PC-9 (cell line): Measurements from ENCODE around the gene PRR19. TPM values are rescaled to one million over a fixed set of nuclear protein-coding genes. Genes with fewer than 3 reads are reported as not detected.

Experiments used
- BruUV-seq: library from RNA; stranded (reverse); fragments of 400-500 nt; replicated peaks from 2 replicates; lab custom pipeline; 2021; lab: Mats Ljungman, UMichigan
- CTCF ChIA-PET: fragments of 300-600 bp; sonication (Branson Sonifier 250); formaldehyde crosslinking; loops from one replicate; lab custom pipeline; 2022; ENCODE audit warnings: antibody characterized with exemption; lab: Charles Lee
- POLR2A ChIA-PET: fragments of 300-600 bp; sonication (Branson Sonifier 250); formaldehyde crosslinking; loops from one replicate; lab custom pipeline; 2022; ENCODE audit warnings: antibody characterized with exemption; ENCODE audit not compliant: unreplicated experiment; lab: Charles Lee
- DNase-seq, 2 experiments: peaks; one replicate each; pipeline versions ENCODE4 v3.0.0 to v3.0.0-alpha.2; 2015 to 2022; ENCODE audit warnings: mixed read lengths in 1 of 2
- H2AFZ ChIP-seq: fragments of 200-600 bp; sonication (generic); 2 replicates; pipeline ENCODE4 v1.8.1; 2017; ENCODE audit warnings: antibody characterized with exemption
- H3F3A ChIP-seq: fragments of 200-600 bp; sonication (generic); 2 replicates; pipeline ENCODE4 v1.8.1; 2017; ENCODE audit warnings: antibody characterized with exemption, mild to moderate bottlenecking, low read depth; ENCODE audit not compliant: insufficient read depth
- H3K27ac ChIP-seq: fragments of 200-600 bp; sonication (generic); 2 replicates; pipeline ENCODE4 v1.6.1; 2016; ENCODE audit warnings: mixed run types
- H3K27me3 ChIP-seq: fragments of 200-600 bp; sonication (generic); 2 replicates; pipeline ENCODE4 v1.6.1; 2016; ENCODE audit warnings: low read depth, mixed run types; ENCODE audit not compliant: insufficient read depth
- H3K36me3 ChIP-seq: fragments of 200-600 bp; sonication (generic); 2 replicates; pipeline ENCODE4 v1.6.1; 2016; ENCODE audit warnings: low read depth, mixed run types
- H3K4me1 ChIP-seq: fragments of 200-600 bp; sonication (generic); replicated peaks from 2 replicates; pipeline ENCODE4 v1.6.1; 2016; ENCODE audit warnings: mixed run types; ENCODE audit not compliant: insufficient read depth
- H3K4me2 ChIP-seq: fragments of 200-600 bp; sonication (generic); 2 replicates; pipeline ENCODE4 v1.6.1; 2017; ENCODE audit warnings: mixed run types
- H3K4me3 ChIP-seq: fragments of 200-600 bp; sonication (generic); 2 replicates; pipeline ENCODE4 v1.6.1; 2016; ENCODE audit warnings: mixed run types
- H3K79me2 ChIP-seq: fragments of 200-600 bp; sonication (generic); 2 replicates; pipeline ENCODE4 v1.6.1; 2017; ENCODE audit warnings: low read depth, mixed run types
- H3K9me2 ChIP-seq: fragments of 200-600 bp; sonication (generic); 2 replicates; pipeline ENCODE4 v1.8.1; 2017; ENCODE audit warnings: mild to moderate bottlenecking; ENCODE audit not compliant: insufficient read depth
- H3K9me3 ChIP-seq: fragments of 200-600 bp; sonication (generic); 2 replicates; pipeline ENCODE4 v1.8.1; 2016; ENCODE audit warnings: low read depth; ENCODE audit not compliant: insufficient read depth
- H4K20me1 ChIP-seq: fragments of 200-600 bp; sonication (generic); 2 replicates; pipeline ENCODE4 v1.8.1; 2017; ENCODE audit not compliant: insufficient read depth
- EZH2 ChIP-seq: fragments of 200-600 bp; sonication (generic); IDR thresholded peaks from 2 replicates; pipeline ENCODE4 v1.8.0; 2017; ENCODE audit warnings: antibody characterized with exemption, low read depth
- intact Hi-C: fragments of 100-400 bp; cut with micrococcal nuclease; formaldehyde crosslinking; loops from one replicate; pipeline ENCODE4 v1.10.0; 2022; ENCODE audit not compliant: unreplicated experiment
- total RNA-seq: library from RNA; stranded (reverse); gene quantifications from 2 replicates; pipeline ENCODE4 v1.2.3, GENCODE V29; 2021
- TF ChIP-seq, protein P1 (sequence below): fragments of 200-600 bp; sonication (generic); conservative IDR thresholded peaks from 2 replicates; pipeline ENCODE4 v1.6.1; 2017; ENCODE audit warnings: mixed run types, antibody characterized with exemption, mild to moderate bottlenecking, moderate library complexity

Gene PRR19
- total RNA-seq, 1 experiment from 2014 or later = 0.85 TPM

GRCh38 chr19:42351079-42351735 is 49.3 kb downstream of the PRR19 start:
- H3K36me3 ChIP-seq = no peaks in the 10 kb centered on the region; the same call in 1 of the 2 replicates

GRCh38 chr19:42352301-42353259 is 50.6 kb downstream of the PRR19 start:
- intact Hi-C loops = no loop called here

More at GRCh38 chr19:42351079-42351735, 49.3 kb downstream of the PRR19 start:
- TF ChIP-seq, protein P1, sequence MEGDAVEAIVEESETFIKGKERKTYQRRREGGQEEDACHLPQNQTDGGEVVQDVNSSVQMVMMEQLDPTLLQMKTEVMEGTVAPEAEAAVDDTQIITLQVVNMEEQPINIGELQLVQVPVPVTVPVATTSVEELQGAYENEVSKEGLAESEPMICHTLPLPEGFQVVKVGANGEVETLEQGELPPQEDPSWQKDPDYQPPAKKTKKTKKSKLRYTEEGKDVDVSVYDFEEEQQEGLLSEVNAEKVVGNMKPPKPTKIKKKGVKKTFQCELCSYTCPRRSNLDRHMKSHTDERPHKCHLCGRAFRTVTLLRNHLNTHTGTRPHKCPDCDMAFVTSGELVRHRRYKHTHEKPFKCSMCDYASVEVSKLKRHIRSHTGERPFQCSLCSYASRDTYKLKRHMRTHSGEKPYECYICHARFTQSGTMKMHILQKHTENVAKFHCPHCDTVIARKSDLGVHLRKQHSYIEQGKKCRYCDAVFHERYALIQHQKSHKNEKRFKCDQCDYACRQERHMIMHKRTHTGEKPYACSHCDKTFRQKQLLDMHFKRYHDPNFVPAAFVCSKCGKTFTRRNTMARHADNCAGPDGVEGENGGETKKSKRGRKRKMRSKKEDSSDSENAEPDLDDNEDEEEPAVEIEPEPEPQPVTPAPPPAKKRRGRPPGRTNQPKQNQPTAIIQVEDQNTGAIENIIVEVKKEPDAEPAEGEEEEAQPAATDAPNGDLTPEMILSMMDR = no peak
- TF ChIP-seq EZH2 = no peak
- no peaks in the 10 kb centered on the region for H3K9me2 ChIP-seq
- no peaks in the 10 kb centered on the region for H3K27me3 ChIP-seq
- H3F3A ChIP-seq = no peaks in the 10 kb centered on the region
- no peaks in the 10 kb centered on the region for H3K4me1 ChIP-seq
- H3K9me3 ChIP-seq = no peaks in the 10 kb centered on the region
- POLR2A ChIA-PET = no interaction called here
- H3K4me3 ChIP-seq = no peak overlapping the region
- BruUV-seq = no TSS peak
- no peaks in the 10 kb centered on the region for H3K79me2 ChIP-seq
- no peak for DNase-seq
- intact Hi-C loops = no loop called here
- H3K27ac ChIP-seq = no peak overlapping the region
- H4K20me1 ChIP-seq = no peaks in the 10 kb centered on the region
- H2AFZ ChIP-seq = no peak overlapping the region
- no peak overlapping the region for H3K4me2 ChIP-seq
- CTCF ChIA-PET = no interaction called here

GRCh38 chr19:42353341-42354015 is 51.5 kb downstream of the PRR19 start:
- intact Hi-C loops = no loop called here
- no peak overlapping the region for H3K4me3 ChIP-seq
- no peaks in the 10 kb centered on the region for H3K27me3 ChIP-seq
- no peaks in the 10 kb centered on the region for H4K20me1 ChIP-seq
- no peak for DNase-seq
- H3F3A ChIP-seq = no peaks in the 10 kb centered on the region
- no peaks in the 10 kb centered on the region for H3K36me3 ChIP-seq
- H3K27ac ChIP-seq = no peak overlapping the region
- no TSS peak for BruUV-seq
- TF ChIP-seq EZH2 = no peak
- TF ChIP-seq, protein P1 = no peak
- H3K4me1 ChIP-seq = no peaks in the 10 kb centered on the region
- CTCF ChIA-PET = no interaction called here
- no peaks in the 10 kb centered on the region for H3K9me2 ChIP-seq
- H3K79me2 ChIP-seq = no peaks in the 10 kb centered on the region
- POLR2A ChIA-PET = no interaction called here
- H2AFZ ChIP-seq = no peak overlapping the region
- H3K9me3 ChIP-seq = no peaks in the 10 kb centered on the region
- H3K4me2 ChIP-seq = no peak overlapping the region

More at GRCh38 chr19:42352301-42353259, 50.6 kb downstream of the PRR19 start:
- no peaks in the 10 kb centered on the region for H3K4me1 ChIP-seq
- H3K9me3 ChIP-seq = no peaks in the 10 kb centered on the region
- H2AFZ ChIP-seq = no peak overlapping the region
- ChIA-PET CTCF (no interaction called here), POLR2A (no interaction called here)
- H3F3A ChIP-seq = no peaks in the 10 kb centered on the region
- H4K20me1 ChIP-seq = no peaks in the 10 kb centered on the region
- DNase-seq = no peak
- BruUV-seq = no TSS peak
- TF ChIP-seq EZH2 = no peak
- TF ChIP-seq, protein P1 = no peak
- no peaks in the 10 kb centered on the region for H3K9me2 ChIP-seq
- H3K79me2 ChIP-seq = no peaks in the 10 kb centered on the region
- H3K36me3 ChIP-seq = no peaks in the 10 kb centered on the region; the same call in 1 of the 2 replicates
- H3K27ac ChIP-seq = no peak overlapping the region
- no peaks in the 10 kb centered on the region for H3K27me3 ChIP-seq
- H3K4me2 ChIP-seq = no peak overlapping the region
- H3K4me3 ChIP-seq = no peak overlapping the region
